Activated naive CD8-positive, alpha-beta T cell treated with anti-CD3 and anti-CD28 coated beads for 36 hours (primary cell): ENCODE data around the gene ZNF622. TPM values are rescaled to one million over a fixed set of nuclear protein-coding genes. Genes with fewer than 3 reads are reported as not detected.
"Not testable (repeated sequence)": the region's sequence is repeated elsewhere in the genome, so short reads cannot be mapped to it uniquely, and the experiment has no call there.

ENCODE experiments used
- DNase-seq: peaks from one replicate; pipeline ENCODE4 v3.0.0; 2021
- H3K27ac Mint-ChIP-seq: one replicate; pipeline ENCODE4 v1.8.0; 2022; ENCODE audit warnings: mild to moderate bottlenecking, moderate library complexity, mixed read lengths
- H3K27me3 Mint-ChIP-seq: one replicate; pipeline ENCODE4 v1.8.0; 2022; ENCODE audit warnings: mild to moderate bottlenecking, mixed read lengths
- H3K36me3 Mint-ChIP-seq: one replicate; pipeline ENCODE4 v1.8.0; 2021; ENCODE audit warnings: mild to moderate bottlenecking, mixed read lengths
- H3K4me1 Mint-ChIP-seq: one replicate; pipeline ENCODE4 v1.8.0; 2021; ENCODE audit warnings: mixed read lengths
- H3K4me3 Mint-ChIP-seq: one replicate; pipeline ENCODE4 v1.8.0; 2022; ENCODE audit warnings: mild to moderate bottlenecking, moderate library complexity, mixed read lengths
- H3K9me3 Mint-ChIP-seq: one replicate; pipeline ENCODE4 v1.8.0; 2022; ENCODE audit warnings: mixed read lengths
- total RNA-seq, 2 experiments: library from RNA; stranded (reverse); gene quantifications; one replicate each; pipeline ENCODE4 v1.2.3, GENCODE V29; 2021

ZNF622 gene
- total RNA-seq, 2 experiments from 2014 or later, result 47.5 to 48.2 TPM

GRCh38 chr5:16461782-16462181 lies 3.8 kb downstream of the ZNF622 start:
- no peak for DNase-seq
- Mint-ChIP-seq H3K4me3 (no peak overlapping the region), H3K4me1 (peaks cover 65% of the 10 kb centered on the region), H3K36me3 (peaks cover 50% of the 10 kb centered on the region), H3K27ac (no peak overlapping the region), H3K9me3 (no peaks in the 10 kb centered on the region), H3K27me3 (no peaks in the 10 kb centered on the region)

- DNase-seq, result no peak
- H3K27me3 Mint-ChIP-seq, result no peaks in the 10 kb centered on the region
- no peak overlapping the region for H3K27ac Mint-ChIP-seq
- peaks cover 69% of the 10 kb centered on the region for H3K4me1 Mint-ChIP-seq
- peaks cover 55% of the 10 kb centered on the region for H3K36me3 Mint-ChIP-seq
- H3K4me3 Mint-ChIP-seq, result peak overlapping the region; percentile 23
- H3K9me3 Mint-ChIP-seq, result no peaks in the 10 kb centered on the region
These were observed 4.6 kb downstream of the ZNF622 start for GRCh38 chr5:16461026-16461425.

GRCh38 chr5:16459451-16459850 lies 6.1 kb downstream of the ZNF622 start:
- no peaks in the 10 kb centered on the region for H3K27me3 Mint-ChIP-seq
- H3K4me1 Mint-ChIP-seq, result peaks cover 74% of the 10 kb centered on the region
- no peak overlapping the region for H3K27ac Mint-ChIP-seq
- H3K36me3 Mint-ChIP-seq, result peaks cover 44% of the 10 kb centered on the region
- no peak overlapping the region for H3K4me3 Mint-ChIP-seq
- no peaks in the 10 kb centered on the region for H3K9me3 Mint-ChIP-seq
- DNase-seq, result no peak

DNA sequence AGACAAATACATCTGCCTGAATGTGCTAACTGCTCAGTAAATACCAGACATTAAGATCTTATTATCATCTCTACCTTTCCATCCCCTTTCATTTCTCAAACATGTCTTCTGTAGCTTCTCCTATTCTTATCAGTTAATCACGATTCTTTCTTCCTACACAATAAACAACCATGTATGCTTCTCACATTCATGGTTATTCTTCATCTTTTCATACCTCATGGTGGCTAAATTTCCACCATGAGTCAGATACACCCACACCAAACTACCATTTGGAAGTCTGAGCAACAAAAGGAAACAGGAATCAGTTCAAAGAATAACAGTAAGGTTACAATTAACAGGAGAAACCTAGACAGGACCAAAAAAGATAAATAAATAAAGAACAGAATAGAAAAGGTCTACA lies 7.7 kb downstream of the ZNF622 start:
- peaks cover 34% of the 10 kb centered on the region for H3K36me3 Mint-ChIP-seq
- no peak for DNase-seq
- H3K9me3 Mint-ChIP-seq, result no peaks in the 10 kb centered on the region
- H3K4me3 Mint-ChIP-seq, result no peak overlapping the region
- H3K27ac Mint-ChIP-seq, result peak overlapping the region; percentile 52
- H3K27me3 Mint-ChIP-seq, result no peaks in the 10 kb centered on the region
- peaks cover 64% of the 10 kb centered on the region for H3K4me1 Mint-ChIP-seq

- Mint-ChIP-seq H3K27me3 (no peaks in the 10 kb centered on the region), H3K4me1 (peaks cover 60% of the 10 kb centered on the region), H3K27ac (peak overlapping the region; percentile 52), H3K36me3 (peaks cover 32% of the 10 kb centered on the region), H3K4me3 (no peak overlapping the region), H3K9me3 (no peaks in the 10 kb centered on the region)
- DNase-seq, result no peak
These were observed 8.1 kb downstream of the ZNF622 start for GRCh38 chr5:16457451-16457850.

GRCh38 chr5:16456103-16456832 lies 9.3 kb downstream of the ZNF622 start:
- Mint-ChIP-seq H3K36me3 (peaks cover 30% of the 10 kb centered on the region), H3K4me3 (peak overlapping the region; percentile 38), H3K4me1 (peaks cover 49% of the 10 kb centered on the region), H3K27me3 (no peaks in the 10 kb centered on the region), H3K27ac (peak overlapping the region; percentile 73), H3K9me3 (no peaks in the 10 kb centered on the region)
- peak; percentile 18 for DNase-seq

GRCh38 chr5:16455668-16456067 lies 9.9 kb downstream of the ZNF622 start:
- Mint-ChIP-seq H3K4me1 (peaks cover 43% of the 10 kb centered on the region), H3K4me3 (no peak overlapping the region), H3K9me3 (no peaks in the 10 kb centered on the region)

DNA sequence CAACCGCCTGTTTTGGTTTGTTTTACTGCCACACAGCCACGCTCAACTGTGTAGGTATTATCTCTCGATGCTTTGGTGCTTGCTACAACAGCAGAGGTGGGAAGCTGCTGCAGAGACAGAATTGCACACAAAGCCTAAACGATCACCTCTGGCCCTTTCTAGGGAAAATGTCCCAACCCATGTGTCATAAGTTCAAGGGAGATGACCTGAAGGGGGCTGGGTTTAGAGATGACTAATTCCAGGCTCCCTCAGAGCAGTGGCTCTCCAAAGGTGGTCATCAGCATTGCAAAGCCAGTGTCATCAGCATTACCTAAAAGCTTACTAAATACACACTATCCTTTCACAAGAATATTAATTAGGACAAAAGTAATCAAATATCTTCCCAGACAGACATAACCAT lies 10.9 kb downstream of the ZNF622 start:
- H3K4me3 Mint-ChIP-seq, result no peak overlapping the region
- no peaks in the 10 kb centered on the region for H3K27me3 Mint-ChIP-seq
- no peak for DNase-seq
- peaks cover 37% of the 10 kb centered on the region for H3K4me1 Mint-ChIP-seq
- no peaks in the 10 kb centered on the region for H3K9me3 Mint-ChIP-seq
- H3K36me3 Mint-ChIP-seq, result peaks cover 31% of the 10 kb centered on the region
- H3K27ac Mint-ChIP-seq, result no peak overlapping the region

More at GRCh38 chr5:16455668-16456067, 9.9 kb downstream of the ZNF622 start:
- Mint-ChIP-seq H3K36me3 (peaks cover 30% of the 10 kb centered on the region), H3K27me3 (no peaks in the 10 kb centered on the region), H3K27ac (peak overlapping the region; percentile 73)
- no peak for DNase-seq

GRCh38 chr5:16453609-16454008 lies 12.0 kb downstream of the ZNF622 start:
- no peak overlapping the region for H3K4me3 Mint-ChIP-seq
- H3K4me1 Mint-ChIP-seq, result peaks cover 30% of the 10 kb centered on the region
- no peak overlapping the region for H3K27ac Mint-ChIP-seq
- DNase-seq, result no peak
- no peaks in the 10 kb centered on the region for H3K27me3 Mint-ChIP-seq
- peaks cover 36% of the 10 kb centered on the region for H3K36me3 Mint-ChIP-seq
- H3K9me3 Mint-ChIP-seq, result no peaks in the 10 kb centered on the region

DNA sequence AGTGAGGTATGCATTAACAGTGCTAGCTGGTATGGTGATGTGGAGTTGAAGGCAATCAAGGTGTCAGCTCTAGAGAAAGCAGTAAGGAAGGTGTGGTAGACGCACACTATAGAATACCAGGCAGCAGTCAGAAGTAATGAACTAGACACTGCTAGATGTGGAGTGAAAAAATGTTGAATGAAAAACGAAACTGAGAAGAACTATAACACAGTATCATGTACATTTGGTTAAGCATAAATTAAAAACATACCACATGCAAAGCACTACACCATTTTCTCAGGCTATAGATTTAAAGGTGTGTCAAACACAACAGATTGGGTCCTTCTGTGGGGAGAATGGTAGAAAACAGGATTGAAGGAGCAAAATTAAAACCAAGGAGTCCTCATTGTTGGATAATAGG lies 15.4 kb downstream of the ZNF622 start:
- no peaks in the 10 kb centered on the region for H3K27me3 Mint-ChIP-seq
- H3K4me1 Mint-ChIP-seq, result peaks cover 7% of the 10 kb centered on the region
- H3K27ac Mint-ChIP-seq, result no peak overlapping the region
- no peaks in the 10 kb centered on the region for H3K9me3 Mint-ChIP-seq
- H3K36me3 Mint-ChIP-seq, result peaks cover 35% of the 10 kb centered on the region
- H3K4me3 Mint-ChIP-seq, result no peak overlapping the region
- DNase-seq, result no peak

DNA sequence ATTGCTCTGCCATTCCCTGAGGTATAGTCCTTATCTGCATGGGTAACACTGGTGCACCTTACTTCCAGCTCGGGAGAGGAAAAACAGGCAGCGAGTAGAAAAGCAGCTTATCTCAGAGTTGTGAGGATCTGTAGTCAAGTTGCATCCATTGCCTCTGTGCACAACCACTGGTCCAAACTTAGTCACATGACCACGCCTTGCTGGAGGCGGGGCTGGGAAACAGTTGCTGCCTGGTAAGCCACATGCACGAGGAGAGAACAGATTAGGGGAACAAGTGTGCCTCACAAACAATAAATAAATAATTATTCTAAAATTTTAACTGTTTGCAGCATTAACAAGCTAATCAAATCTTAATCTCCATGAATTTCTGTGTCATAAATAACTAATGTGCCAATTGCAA lies 18.6 kb downstream of the ZNF622 start:
- Mint-ChIP-seq H3K27ac (no peak overlapping the region), H3K4me3 (no peak overlapping the region), H3K36me3 (peaks cover 32% of the 10 kb centered on the region), H3K27me3 (no peaks in the 10 kb centered on the region), H3K9me3 (no peaks in the 10 kb centered on the region), H3K4me1 (no peaks in the 10 kb centered on the region)
- no peak for DNase-seq

GRCh38 chr5:16437977-16438376 lies 27.6 kb downstream of the ZNF622 start:
- no peak overlapping the region for H3K27ac Mint-ChIP-seq
- no peaks in the 10 kb centered on the region for H3K9me3 Mint-ChIP-seq
- no peak overlapping the region for H3K4me3 Mint-ChIP-seq
- no peak for DNase-seq
- H3K27me3 Mint-ChIP-seq, result no peaks in the 10 kb centered on the region
- no peaks in the 10 kb centered on the region for H3K36me3 Mint-ChIP-seq
- no peaks in the 10 kb centered on the region for H3K4me1 Mint-ChIP-seq

- H3K9me3 Mint-ChIP-seq, H3K36me3 Mint-ChIP-seq, DNase-seq, H3K27ac Mint-ChIP-seq, H3K4me1 Mint-ChIP-seq, H3K4me3 Mint-ChIP-seq: not testable (repeated sequence)
- H3K27me3 Mint-ChIP-seq, result peaks cover 11% of the 10 kb centered on the region
These were observed 29.4 kb downstream of the ZNF622 start for GRCh38 chr5:16436065-16436682.

- H3K4me3 Mint-ChIP-seq, result no peak overlapping the region
- peaks cover 11% of the 10 kb centered on the region for H3K27me3 Mint-ChIP-seq
- no peaks in the 10 kb centered on the region for H3K4me1 Mint-ChIP-seq
- H3K27ac Mint-ChIP-seq, result no peak overlapping the region
- DNase-seq, result no peak
- H3K36me3 Mint-ChIP-seq, result no peaks in the 10 kb centered on the region
- no peaks in the 10 kb centered on the region for H3K9me3 Mint-ChIP-seq
These were observed 34.1 kb downstream of the ZNF622 start for GRCh38 chr5:16431490-16431889.

DNA sequence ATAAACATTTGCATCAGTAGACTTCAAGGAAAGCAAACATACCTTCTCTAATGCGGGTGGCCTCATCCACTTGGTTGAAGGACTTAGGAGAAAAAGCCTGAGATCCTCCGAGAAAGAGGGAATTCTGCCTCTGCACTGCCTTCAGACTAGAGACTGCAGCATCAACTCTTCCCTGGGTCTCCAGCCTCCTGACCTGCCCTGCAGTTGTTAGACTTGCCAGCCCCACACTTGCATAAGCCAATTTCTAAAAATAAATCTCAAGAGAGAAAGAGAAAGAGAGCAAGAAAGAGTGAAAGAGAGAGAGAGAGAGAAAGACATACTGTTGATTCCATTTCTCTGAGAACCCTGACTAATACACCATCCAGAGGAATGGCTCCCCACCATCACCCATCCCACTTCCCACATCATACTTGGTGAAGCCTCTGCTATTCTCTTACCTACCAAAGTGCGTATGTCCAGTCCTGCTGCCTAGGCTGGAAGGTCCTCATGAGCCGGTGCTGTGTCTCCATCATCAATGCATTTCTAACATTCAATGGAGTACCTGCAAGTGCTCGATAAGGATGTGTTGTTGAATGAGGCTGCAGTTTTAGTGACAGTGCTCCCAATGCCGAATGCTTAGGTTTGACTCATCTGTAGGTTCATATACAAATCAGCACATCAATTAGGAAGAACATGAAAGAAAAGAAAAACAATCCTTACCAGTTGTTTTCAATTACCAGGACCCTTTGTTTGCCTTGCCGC lies 35.1 kb downstream of the ZNF622 start:
- H3K36me3 Mint-ChIP-seq, result no peaks in the 10 kb centered on the region
- no peaks in the 10 kb centered on the region for H3K4me1 Mint-ChIP-seq
- H3K9me3 Mint-ChIP-seq, result no peaks in the 10 kb centered on the region

More for the DNA sequence above, 35.1 kb downstream of the ZNF622 start:
- no peak overlapping the region for H3K27ac Mint-ChIP-seq
- no peak overlapping the region for H3K4me3 Mint-ChIP-seq
- DNase-seq, result no peak
- H3K27me3 Mint-ChIP-seq, result peaks cover 11% of the 10 kb centered on the region
